Mucosa of descending colon (tissue), 3 donors: ENCODE measurements around the gene MS4A15. TPM values are rescaled to one million over a fixed set of nuclear protein-coding genes. Genes with fewer than 3 reads are reported as not detected.

Source experiments
- ATAC-seq: fragments of 200-7000 bp; cut with Tn5 transposase; one replicate; pipeline ENCODE4 v1.9.1; 2020; ENCODE audit warnings: mild to moderate bottlenecking, moderate library complexity
- DNase-seq, 3 donors: peaks; one replicate each; pipeline ENCODE4 v3.0.0-alpha.2; 2020
- H3K36me3 ChIP-seq: fragments of 200-600 bp; one replicate; pipeline ENCODE4 v1.8.0; 2021; ENCODE audit warnings: low read depth, mild to moderate bottlenecking
- H3K4me1 ChIP-seq: fragments of 200-600 bp; one replicate; pipeline ENCODE4 v1.8.0; 2021; ENCODE audit warnings: low read depth, mild to moderate bottlenecking
- H3K4me3 ChIP-seq: fragments of 200-600 bp; one replicate; pipeline ENCODE4 v1.8.0; 2021; ENCODE audit warnings: mild to moderate bottlenecking
- H3K9me3 ChIP-seq: fragments of 200-600 bp; one replicate; pipeline ENCODE4 v1.8.0; 2021; ENCODE audit warnings: mild to moderate bottlenecking
- CTCF ChIP-seq: fragments of 200-600 bp; IDR thresholded peaks from one replicate; pipeline ENCODE4 v1.8.0; 2022; ENCODE audit warnings: antibody characterized with exemption, mild to moderate bottlenecking
- intact Hi-C, 2 donors: fragments of 100-400 bp; cut with DNase I in 1 of 2; cut with micrococcal nuclease in 1 of 2; formaldehyde crosslinking; loops; one replicate each; pipeline versions ENCODE4 v1.11.0 to v1.11.1; 2022; cut with DNase I, micrococcal nuclease
- total RNA-seq, 3 donors: library from RNA; stranded (reverse); fragmentation: NEBNext Ultra II Directional in 2 of 3; extraction: Animal tissue kit (Norgen Biotek cat#: 25700) in 2 of 3; gene quantifications; one replicate each; pipeline versions ENCODE4 v1.2.1 to v1.2.4, GENCODE V29; 2021 to 2023
- donor health status: DM: no; HTN: no; CAD: no; lungs with moderate emphysema.
- donor health status: DM: no; HTN: no; CAD: no.
- donor health status: DM: no; HTN: yes; CAD: no.

The MS4A15 gene
- total RNA-seq, 3 donors from 2014 or later = 0.38 TPM; not detected in 2

DNA sequence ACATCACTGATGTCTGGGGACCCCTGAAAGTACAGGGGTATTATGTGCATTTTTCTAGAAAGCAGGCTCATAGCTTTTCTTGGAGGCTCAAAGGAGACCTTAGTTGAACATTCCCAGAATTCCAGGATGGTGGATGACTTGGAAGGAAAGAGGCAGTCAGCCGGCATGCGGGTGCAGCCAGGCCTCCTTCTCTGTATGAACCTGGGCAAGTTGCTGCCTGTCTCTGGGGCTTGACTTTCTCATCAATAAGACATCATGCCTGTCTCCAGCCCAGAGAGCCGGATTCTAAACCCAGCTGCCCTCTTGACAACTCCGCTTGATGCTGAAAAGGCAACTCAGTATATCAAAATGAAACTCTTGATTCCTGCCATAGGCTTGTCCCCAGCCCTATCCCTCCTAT, 12.6 kb downstream of the MS4A15 start:
- Histone ChIP-seq H3K36me3 (no peaks in the 10 kb centered on the region), H3K4me3 (no peak overlapping the region), H3K4me1 (no peaks in the 10 kb centered on the region), H3K9me3 (no peaks in the 10 kb centered on the region)
- no peak for TF ChIP-seq CTCF
- no peak for ATAC-seq
- intact Hi-C loops = no loop called here
- DNase-seq = peak in 1 of 3 donors; percentile 9

GRCh38 chr11:60769811-60770210, 13.1 kb downstream of the MS4A15 start:
- Histone ChIP-seq H3K36me3 (no peaks in the 10 kb centered on the region), H3K9me3 (no peaks in the 10 kb centered on the region), H3K4me1 (no peaks in the 10 kb centered on the region), H3K4me3 (no peak overlapping the region)
- DNase-seq (peak in 2 of 3 donors; percentile 12 to 45), ATAC-seq (no peak)
- intact Hi-C loops = no loop called here
- no peak for TF ChIP-seq CTCF

GRCh38 chr11:60771146-60771545, 14.5 kb downstream of the MS4A15 start:
- H3K4me3 ChIP-seq = no peak overlapping the region
- DNase-seq (peak in 2 of 3 donors; percentile 1 to 29), ATAC-seq (no peak)
- H3K4me1 ChIP-seq = no peaks in the 10 kb centered on the region
- intact Hi-C loops = no loop called here
- no peaks in the 10 kb centered on the region for H3K36me3 ChIP-seq
- no peaks in the 10 kb centered on the region for H3K9me3 ChIP-seq
- no peak for TF ChIP-seq CTCF

- no peak for TF ChIP-seq CTCF
- intact Hi-C loops = no loop called here
- no peak overlapping the region for H3K4me3 ChIP-seq
- no peaks in the 10 kb centered on the region for H3K4me1 ChIP-seq
- no peaks in the 10 kb centered on the region for H3K36me3 ChIP-seq
- ATAC-seq (no peak), DNase-seq (peak in 1 of 3 donors; percentile 21)
- H3K9me3 ChIP-seq = no peaks in the 10 kb centered on the region
These were observed 15.3 kb downstream of the MS4A15 start for GRCh38 chr11:60771879-60772525.

DNA sequence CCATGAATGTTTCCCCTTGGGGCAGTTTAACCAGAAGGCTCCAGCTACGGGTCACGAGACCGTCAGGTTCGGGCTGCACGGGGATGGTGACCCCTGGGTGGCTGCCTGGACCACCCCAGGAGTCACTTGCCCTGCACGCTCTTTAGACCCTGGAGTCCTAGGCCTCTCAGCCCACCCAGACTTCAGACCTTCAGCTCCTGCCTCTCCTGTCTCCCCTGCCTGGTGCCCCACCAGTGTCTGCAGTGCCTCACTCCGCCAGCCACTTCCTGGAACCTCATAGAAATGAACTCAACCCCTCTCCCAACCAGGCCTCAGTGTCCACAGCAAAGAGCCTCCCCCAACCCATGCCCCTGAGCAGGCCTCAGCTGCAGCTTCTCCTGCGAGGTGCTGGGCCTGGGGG, 16.0 kb downstream of the MS4A15 start:
- intact Hi-C loops = no loop called here
- ATAC-seq (no peak), DNase-seq (peak in 2 of 3 donors; percentile 9 to 32)
- Histone ChIP-seq H3K9me3 (no peaks in the 10 kb centered on the region), H3K4me1 (no peaks in the 10 kb centered on the region), H3K36me3 (no peaks in the 10 kb centered on the region), H3K4me3 (no peak overlapping the region)
- TF ChIP-seq CTCF = no peak

DNA sequence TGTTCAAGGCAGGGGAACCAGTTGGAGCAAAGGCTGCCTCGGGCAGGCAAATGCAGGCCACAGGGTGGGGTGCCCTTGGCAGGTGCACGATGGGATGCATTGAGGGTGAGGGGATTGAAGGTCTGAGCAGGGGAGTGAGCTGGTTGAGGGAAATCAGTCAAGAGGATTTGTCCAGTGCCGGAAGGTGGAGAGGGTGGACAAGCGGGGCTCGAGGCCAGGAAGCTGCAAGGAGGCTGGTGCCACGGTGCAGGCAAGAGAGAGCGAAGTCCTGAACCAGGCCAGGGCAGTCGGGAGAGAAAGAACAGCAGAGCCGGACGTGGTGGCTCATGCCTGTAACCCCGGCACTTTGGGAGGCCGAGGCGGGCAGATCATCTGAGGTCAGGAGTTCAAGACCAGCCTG, 18.1 kb downstream of the MS4A15 start:
- Histone ChIP-seq H3K36me3 (no peaks in the 10 kb centered on the region), H3K4me1 (no peaks in the 10 kb centered on the region), H3K9me3 (no peaks in the 10 kb centered on the region), H3K4me3 (no peak overlapping the region)
- ATAC-seq (no peak), DNase-seq (peak in 2 of 3 donors; percentile 11 to 42)
- intact Hi-C loops = no loop called here
- no peak for TF ChIP-seq CTCF
